Pancreas (tissue), 10 donors: ENCODE results near the gene BGN. TPM values are rescaled to one million over a fixed set of nuclear protein-coding genes. Genes with fewer than 3 reads are reported as not detected.

Source experiments
- ATAC-seq, 4 donors: fragments of 200-7000 bp; cut with Tn5 transposase; one replicate each; pipeline versions ENCODE4 v1.8.0 to v1.9.1; 2020; ENCODE audit warnings: mild to moderate bottlenecking in 4 of 4, moderate library complexity in 4 of 4
- DNase-seq, 6 donors: peaks; one replicate each; pipeline ENCODE4 v3.0.0-alpha.2; 2020
- FAIRE-seq: peaks from 2 replicates; lab custom pipeline; 2012; peaks lifted over from hg19 to GRCh38; lab: Jason Lieb, UNC
- H3K27ac ChIP-seq, 4 donors: fragments of 200-600 bp; sonication (generic); 1 replicate in 3 of 4; 2 replicates in 1 of 4; pipeline versions ENCODE4 v1.5.0 to v1.8.0; 2020
- H3K27me3 ChIP-seq, 4 donors: fragments of 200-600 bp; one replicate each; pipeline ENCODE4 v1.8.0; 2021
- H3K36me3 ChIP-seq, 3 donors: fragments of 200-600 bp; sonication (generic) in 1 of 3; one replicate each; pipeline versions ENCODE4 v1.5.0 to v1.8.0; 2020 to 2021
- H3K4me1 ChIP-seq, 3 donors: fragments of 200-600 bp; one replicate each; pipeline ENCODE4 v1.8.0; 2021
- H3K4me3 ChIP-seq, 4 donors: fragments of 200-600 bp; sonication (generic) in 2 of 4; one replicate each; pipeline versions ENCODE4 v1.5.0 to v1.8.0; 2020 to 2021
- H3K9me3 ChIP-seq, 4 donors: fragments of 200-600 bp; one replicate each; pipeline ENCODE4 v1.8.0; 2021
- CTCF ChIP-seq, 4 donors: fragments of 200-600 bp; sonication (generic) in 3 of 4; IDR thresholded peaks; one replicate each; pipeline versions ENCODE4 v1.5.0 to v1.8.0; 2021; ENCODE audit warnings: antibody characterized with exemption in 4 of 4
- WGBS, 2 donors: extraction: QIAGEN DNeasy Blood & Tissue Kit; methylation state at CpG; one replicate each; pipeline ENCODE4 v1.1.7; 2013; 5-methylcytosine and 5-hydroxymethylcytosine counted together
- intact Hi-C, 3 donors: fragments of 100-400 bp; cut with DNase I; formaldehyde crosslinking; loops; one replicate each; pipeline versions ENCODE4 v1.11.1 to v1.14.2; 2022
- polyA plus RNA-seq, 2 donors: library from polyadenylated mRNA; stranded (reverse); fragments of 200-250 nt; gene quantifications; one replicate each; pipeline ENCODE4 v1.2.3, GENCODE V29; 2013
- total RNA-seq, 6 donors: library from RNA; stranded (reverse); fragmentation: NEBNext Ultra II Directional in 4 of 6; extraction: Animal tissue kit (Norgen Biotek cat#: 25700) in 4 of 6; gene quantifications; one replicate each; pipeline versions ENCODE4 v1.2.1 to v1.2.4, GENCODE V29; 2021 to 2023
- donor health status: healthy with polysubstance abuse.
- donor health status: DM: no; HTN: no; CAD: no; lungs with moderate emphysema.
- donor health status: DM: no; HTN: no; CAD: no.
- donor health status: control.
- donor health status: control.
- donor health status: Bipolar disorder and iron deficiency.
- donor health status: DM: yes; HTN: yes; CAD: no.
- donor health status: DM: no; HTN: no; CAD: no.
- donor health status: DM: no; HTN: no; CAD: no.
- donor health status: DM: yes; HTN: yes; CAD: no.

Gene BGN
- total and polyA plus RNA-seq, 8 donors: 4.0 to 113 (median 20.4) TPM

GRCh38 chrX:153456704-153457103 lies 38.1 kb upstream of the BGN start:
- no peaks in the 10 kb centered on the region for H3K9me3 ChIP-seq
- no peaks in the 10 kb centered on the region for H3K4me1 ChIP-seq
- ATAC-seq (no peak), DNase-seq (peak in 1 of 6 donors; percentile 47), FAIRE-seq (no peak)
- no peak overlapping the region for H3K27ac ChIP-seq
- no peak overlapping the region for H3K4me3 ChIP-seq
- TF ChIP-seq CTCF (IDR thresholded peaks at IDR 0.05): no peak
- WGBS, 2 donors: 86 to 88% methylated on average over 9 of the region's 9 CpGs
- H3K36me3 ChIP-seq: no peaks in the 10 kb centered on the region
- H3K27me3 ChIP-seq: no peaks in the 10 kb centered on the region
- intact Hi-C loops: no loop called here

- intact Hi-C loops: no loop called here
- no peaks in the 10 kb centered on the region for H3K9me3 ChIP-seq
- H3K4me3 ChIP-seq: no peak overlapping the region
- no peaks in the 10 kb centered on the region for H3K36me3 ChIP-seq
- ATAC-seq: no peak
- FAIRE-seq: no peak
- H3K27me3 ChIP-seq: no peaks in the 10 kb centered on the region
- no peak overlapping the region for H3K27ac ChIP-seq
- TF ChIP-seq CTCF (IDR thresholded peaks at IDR 0.05): no peak
- peak in 1 of 6 donors; percentile 53 for DNase-seq
- no peaks in the 10 kb centered on the region for H3K4me1 ChIP-seq
- 79 to 91% methylated on average over 18 of the region's 18 CpGs for WGBS, 2 donors
Measured at GRCh38 chrX:153457136-153457825, 37.5 kb upstream of the BGN start.

- ATAC-seq (no peak), DNase-seq (no peak), FAIRE-seq (no peak)
- no peaks in the 10 kb centered on the region for H3K9me3 ChIP-seq
- H3K36me3 ChIP-seq: no peaks in the 10 kb centered on the region
- TF ChIP-seq CTCF (IDR thresholded peaks at IDR 0.05): no peak
- no peak overlapping the region for H3K27ac ChIP-seq
- 79 to 90% methylated on average over 17 of the region's 17 CpGs for WGBS, 2 donors
- intact Hi-C loops: no loop called here
- no peak overlapping the region for H3K4me3 ChIP-seq
- H3K27me3 ChIP-seq: no peaks in the 10 kb centered on the region
- H3K4me1 ChIP-seq: no peaks in the 10 kb centered on the region
Measured at GRCh38 chrX:153457827-153458466, 36.8 kb upstream of the BGN start.

GRCh38 chrX:153458476-153458875 lies 36.3 kb upstream of the BGN start:
- DNase-seq (no peak), FAIRE-seq (no peak), ATAC-seq (no peak)
- intact Hi-C loops: no loop called here
- 81 to 94% methylated on average over 4 of the region's 4 CpGs for WGBS, 2 donors
- H3K4me1 ChIP-seq: no peaks in the 10 kb centered on the region
- H3K9me3 ChIP-seq: no peaks in the 10 kb centered on the region
- no peak for TF ChIP-seq CTCF (IDR thresholded peaks at IDR 0.05)
- H3K4me3 ChIP-seq: no peak overlapping the region
- H3K27ac ChIP-seq: no peak overlapping the region
- H3K27me3 ChIP-seq: no peaks in the 10 kb centered on the region
- no peaks in the 10 kb centered on the region for H3K36me3 ChIP-seq

GRCh38 chrX:153459986-153460385 lies 34.8 kb upstream of the BGN start:
- 88 to 90% methylated on average over 4 of the region's 4 CpGs for WGBS, 2 donors
- no peak for FAIRE-seq
- Histone ChIP-seq H3K4me1 (no peaks in the 10 kb centered on the region), H3K9me3 (no peaks in the 10 kb centered on the region), H3K27me3 (no peaks in the 10 kb centered on the region), H3K27ac (no peak overlapping the region), H3K4me3 (no peak overlapping the region), H3K36me3 (no peaks in the 10 kb centered on the region)
- ATAC-seq: peak in 1 of 4 donors; percentile 38
- no peak for TF ChIP-seq CTCF (IDR thresholded peaks at IDR 0.05)
- intact Hi-C loops: no loop called here
- DNase-seq: no peak
